Ascending aorta (tissue), 2 donors: Measurements from ENCODE around the gene OSBPL6. TPM values are rescaled to one million over a fixed set of nuclear protein-coding genes. Genes with fewer than 3 reads are reported as not detected.

Experiments
- DNase-seq, 2 donors: peaks; one replicate each; pipeline ENCODE4 v3.0.0-alpha.2; 2019; ENCODE audit warnings: low spot score in 2 of 2
- H3K27ac ChIP-seq, 2 donors: fragments of 200-600 bp; sonication (generic); one replicate each; pipeline ENCODE4 v1.5.1; 2016 to 2017; ENCODE audit warnings: mild to moderate bottlenecking in 1 of 2
- H3K27me3 ChIP-seq: fragments of 200-600 bp; sonication (generic); one replicate; pipeline ENCODE4 v1.5.1; 2017
- H3K36me3 ChIP-seq, 2 donors: fragments of 200-600 bp; sonication (generic); one replicate each; pipeline ENCODE4 v1.5.1; 2016
- H3K4me1 ChIP-seq, 2 donors: fragments of 200-600 bp; sonication (generic); one replicate each; pipeline ENCODE4 v1.5.1; 2016 to 2017; ENCODE audit warnings: mild to moderate bottlenecking in 1 of 2
- H3K4me3 ChIP-seq, 2 donors: fragments of 200-600 bp; sonication (generic); one replicate each; pipeline ENCODE4 v1.5.1; 2016 to 2017; ENCODE audit warnings: mild to moderate bottlenecking in 1 of 2
- H3K9me3 ChIP-seq, 2 donors: fragments of 200-600 bp; sonication (generic); one replicate each; pipeline ENCODE4 v1.5.1; 2016
- CTCF ChIP-seq, 3 experiments: fragments of 200-600 bp in 2 of 3; fragments of 450-650 bp in 1 of 3; sonication (generic) in 2 of 3; IDR thresholded peaks; one replicate each; pipeline ENCODE4 v1.5.1; 2016 to 2019; ENCODE audit warnings: antibody characterized with exemption in 3 of 3, mild to moderate bottlenecking in 1 of 3, moderate library complexity in 1 of 3
- intact Hi-C: fragments of 100-400 bp; cut with DNase I; formaldehyde crosslinking; loops from one replicate; pipeline ENCODE4 v1.15.1; 2023
- total RNA-seq: library from RNA; depleted of rRNA; stranded (reverse); fragments of >200 nt; gene quantifications from one replicate; pipeline ENCODE4 v1.1.0, GENCODE V29; 2016

Gene OSBPL6
- total RNA-seq, 1 donor from 2014 or later, result 1.4 TPM

- TF ChIP-seq CTCF (IDR thresholded peaks at IDR 0.05), result no peak
- Histone ChIP-seq H3K9me3 (no peaks in the 10 kb centered on the region), H3K27ac (no peak overlapping the region), H3K4me1 (no peaks in the 10 kb centered on the region), H3K4me3 (no peak overlapping the region), H3K36me3 (no peaks in the 10 kb centered on the region), H3K27me3 (no peaks in the 10 kb centered on the region)
- DNase-seq, result no peak
- intact Hi-C loops, result no loop called here
Observed at GRCh38 chr2:178385595-178386148, 191.4 kb downstream of the OSBPL6 start.

GRCh38 chr2:178386986-178387597 is 192.8 kb downstream of the OSBPL6 start:
- DNase-seq, result no peak
- Histone ChIP-seq H3K27me3 (no peaks in the 10 kb centered on the region), H3K27ac (no peak overlapping the region), H3K9me3 (no peaks in the 10 kb centered on the region), H3K36me3 (no peaks in the 10 kb centered on the region), H3K4me1 (no peaks in the 10 kb centered on the region), H3K4me3 (no peak overlapping the region)
- TF ChIP-seq CTCF (IDR thresholded peaks at IDR 0.05), result no peak
- intact Hi-C loops, result no loop called here

- no peaks in the 10 kb centered on the region for H3K27me3 ChIP-seq
- no peak for TF ChIP-seq CTCF (IDR thresholded peaks at IDR 0.05)
- H3K4me1 ChIP-seq, result no peaks in the 10 kb centered on the region
- no peaks in the 10 kb centered on the region for H3K9me3 ChIP-seq
- no peak overlapping the region for H3K4me3 ChIP-seq
- intact Hi-C loops, result no loop called here
- no peak overlapping the region for H3K27ac ChIP-seq
- no peak for DNase-seq
- no peaks in the 10 kb centered on the region for H3K36me3 ChIP-seq
Observed at GRCh38 chr2:178388287-178388686, 194.0 kb downstream of the OSBPL6 start.

GRCh38 chr2:178391701-178392100 is 197.4 kb downstream of the OSBPL6 start:
- Histone ChIP-seq H3K9me3 (no peaks in the 10 kb centered on the region), H3K4me3 (no peak overlapping the region)
- DNase-seq, result no peak

GRCh38 chr2:178392215-178392614 is 197.9 kb downstream of the OSBPL6 start:
- DNase-seq, result no peak
- no peak for TF ChIP-seq CTCF (IDR thresholded peaks at IDR 0.05)
- no peaks in the 10 kb centered on the region for H3K36me3 ChIP-seq
- intact Hi-C loops, result no loop called here
- H3K27me3 ChIP-seq, result no peaks in the 10 kb centered on the region
- no peaks in the 10 kb centered on the region for H3K9me3 ChIP-seq
- H3K4me1 ChIP-seq, result no peaks in the 10 kb centered on the region
- H3K27ac ChIP-seq, result no peak overlapping the region
- no peak overlapping the region for H3K4me3 ChIP-seq

More at GRCh38 chr2:178391701-178392100, 197.4 kb downstream of the OSBPL6 start:
- no peaks in the 10 kb centered on the region for H3K27me3 ChIP-seq
- intact Hi-C loops, result no loop called here
- no peak overlapping the region for H3K27ac ChIP-seq
- H3K4me1 ChIP-seq, result no peaks in the 10 kb centered on the region
- no peak for TF ChIP-seq CTCF (IDR thresholded peaks at IDR 0.05)
- no peaks in the 10 kb centered on the region for H3K36me3 ChIP-seq
